Activated T-helper 1 cell treated with anti-CD3 and anti-CD28 coated beads, Interleukin-12 subunit alpha, Interleukin-12 subunit beta, Interleukin-2, Interleukin-4 antibody, amounts not matched to agents 30 ng/mL and 10 ng/mL and 1 ng/mL, durations not matched to agents 14 hours and 24 hours and 36 hours (primary cell): ENCODE measurements around the gene HECW1. TPM values are rescaled to one million over a fixed set of nuclear protein-coding genes. Genes with fewer than 3 reads are reported as not detected.

ENCODE experiments used
- DNase-seq: peaks from one replicate; pipeline ENCODE4 v3.0.0; 2021; ENCODE audit warnings: low spot score
- H3K27ac Mint-ChIP-seq: one replicate; pipeline ENCODE4 v1.8.0; 2021; ENCODE audit warnings: mild to moderate bottlenecking, mixed read lengths
- H3K27me3 Mint-ChIP-seq: one replicate; pipeline ENCODE4 v1.8.0; 2022; ENCODE audit warnings: mild to moderate bottlenecking, moderate library complexity, mixed read lengths; ENCODE audit not compliant: insufficient read depth
- H3K36me3 Mint-ChIP-seq: one replicate; pipeline ENCODE4 v1.8.0; 2021; ENCODE audit warnings: low read depth, mixed read lengths
- H3K4me1 Mint-ChIP-seq: one replicate; pipeline ENCODE4 v1.8.0; 2021; ENCODE audit warnings: low read depth, mixed read lengths
- H3K4me3 Mint-ChIP-seq: one replicate; pipeline ENCODE4 v1.8.0; 2021; ENCODE audit warnings: mild to moderate bottlenecking, moderate library complexity, mixed read lengths
- H3K9me3 Mint-ChIP-seq: one replicate; pipeline ENCODE4 v1.8.0; 2021; ENCODE audit warnings: mixed read lengths
- intact Hi-C: fragments of 100-400 bp; cut with micrococcal nuclease; formaldehyde crosslinking; loops from one replicate; pipeline ENCODE4 v1.15.1; 2024
- total RNA-seq: library from RNA; stranded (reverse); gene quantifications from 2 replicates; pipeline ENCODE4 v1.2.3, GENCODE V29; 2022

The HECW1 gene
- total RNA-seq, 1 donor from 2014 or later, result not detected

DNA sequence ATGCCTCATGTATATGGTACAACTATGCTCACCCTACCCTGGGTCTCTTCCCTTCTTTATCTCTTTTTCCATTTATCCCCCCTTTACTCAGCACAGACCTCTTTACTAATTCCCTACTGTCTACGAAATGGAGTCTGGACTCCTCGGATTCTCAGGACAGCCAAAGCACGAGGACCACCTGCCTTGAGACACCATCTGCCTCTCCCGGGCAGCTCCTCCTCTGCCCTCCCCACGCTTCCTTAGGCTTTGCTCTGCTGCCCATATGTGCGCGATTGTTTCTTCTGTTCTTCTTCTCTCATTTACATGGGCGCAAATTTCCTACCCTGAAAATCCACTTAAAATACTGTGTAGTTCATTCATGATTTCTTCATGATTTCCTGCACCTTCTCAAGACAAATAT, 407.8 kb downstream of the HECW1 start:
- Mint-ChIP-seq H3K4me1 (no peaks in the 10 kb centered on the region), H3K27me3 (no peaks in the 10 kb centered on the region), H3K27ac (no peak overlapping the region), H3K4me3 (no peak overlapping the region), H3K36me3 (peaks cover 1% of the 10 kb centered on the region), H3K9me3 (no peaks in the 10 kb centered on the region)
- intact Hi-C loops, result no loop called here
- no peak for DNase-seq

DNA sequence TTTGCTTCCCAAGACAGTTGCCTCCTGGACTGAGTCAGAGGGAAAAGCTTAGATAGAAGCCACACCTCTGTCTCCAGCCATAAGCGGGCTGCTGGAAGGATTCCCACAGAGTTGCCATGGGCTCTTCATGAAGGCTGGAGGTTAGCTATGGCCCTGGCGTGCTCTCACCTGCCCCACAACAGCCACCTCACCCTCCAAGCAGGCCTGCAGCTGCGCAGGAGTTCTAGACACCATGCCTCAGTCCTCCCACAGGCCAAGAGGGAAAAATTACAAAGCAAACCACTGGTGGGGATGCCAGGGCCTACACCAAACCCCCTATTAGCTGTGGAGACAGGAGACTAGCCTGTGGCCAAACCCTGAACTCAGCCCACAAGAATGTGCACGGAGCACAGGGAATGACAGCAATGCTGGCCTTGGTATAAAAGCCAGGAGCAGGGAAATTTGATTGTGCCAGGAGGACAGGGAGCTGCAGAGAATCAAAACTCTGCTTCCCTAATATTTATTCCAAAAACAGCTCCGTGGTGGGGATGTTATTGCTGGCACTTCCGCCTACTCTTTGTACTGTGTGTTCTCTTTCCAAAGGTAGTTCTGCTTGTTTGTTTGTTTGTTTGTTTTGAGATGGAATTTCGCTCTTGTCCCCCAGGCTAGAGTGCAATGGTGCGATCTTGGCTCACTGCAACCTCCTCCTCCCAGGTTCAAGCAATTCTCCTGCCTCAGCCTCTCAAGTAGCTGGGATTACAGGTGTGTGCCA, 410.1 kb downstream of the HECW1 start:
- Mint-ChIP-seq H3K9me3 (no peaks in the 10 kb centered on the region), H3K27me3 (no peaks in the 10 kb centered on the region), H3K36me3 (peaks cover 1% of the 10 kb centered on the region), H3K4me3 (no peak overlapping the region), H3K4me1 (no peaks in the 10 kb centered on the region), H3K27ac (no peak overlapping the region)
- DNase-seq, result no peak
- intact Hi-C loops, result no loop called here

DNA sequence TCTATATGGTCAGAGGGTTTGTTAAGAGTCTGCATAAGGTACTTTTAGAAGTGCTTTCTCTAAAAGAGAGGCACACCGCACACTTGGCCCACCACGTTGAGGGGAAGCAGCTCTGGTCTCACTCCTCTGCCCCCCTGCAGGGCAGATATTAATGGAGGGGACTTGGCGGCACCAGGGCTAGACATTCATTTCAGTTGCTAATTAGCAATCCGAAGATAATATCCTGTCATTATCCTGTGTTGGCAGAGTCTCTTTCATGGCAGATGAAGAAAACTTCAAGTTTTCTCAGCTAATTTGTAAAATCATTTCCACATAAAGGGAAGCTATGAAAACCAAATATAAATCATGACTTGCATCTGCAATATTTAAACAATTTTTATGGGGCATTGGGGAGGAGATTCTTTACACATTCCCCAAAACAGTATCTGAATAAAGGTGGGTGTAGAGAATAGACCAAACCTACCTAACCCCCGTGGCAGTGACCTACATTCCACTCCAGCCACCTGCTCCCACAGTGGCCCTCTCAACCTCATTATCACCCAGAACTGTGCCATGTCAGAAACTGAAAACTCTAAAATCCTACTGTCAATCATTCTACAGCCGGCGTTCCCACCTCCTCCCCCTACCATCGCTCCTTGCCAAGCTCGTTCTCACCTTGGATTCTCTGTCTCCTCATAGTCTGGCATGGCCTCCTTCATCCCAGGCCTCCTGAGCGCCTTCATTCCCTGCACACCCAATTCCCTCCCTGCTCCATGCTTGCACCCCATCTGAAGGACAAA, 416.3 kb downstream of the HECW1 start:
- Mint-ChIP-seq H3K4me3 (no peak overlapping the region), H3K4me1 (no peaks in the 10 kb centered on the region), H3K36me3 (no peaks in the 10 kb centered on the region), H3K9me3 (no peaks in the 10 kb centered on the region), H3K27ac (no peak overlapping the region), H3K27me3 (peaks cover 6% of the 10 kb centered on the region)
- intact Hi-C loops, result no loop called here
- no peak for DNase-seq

DNA sequence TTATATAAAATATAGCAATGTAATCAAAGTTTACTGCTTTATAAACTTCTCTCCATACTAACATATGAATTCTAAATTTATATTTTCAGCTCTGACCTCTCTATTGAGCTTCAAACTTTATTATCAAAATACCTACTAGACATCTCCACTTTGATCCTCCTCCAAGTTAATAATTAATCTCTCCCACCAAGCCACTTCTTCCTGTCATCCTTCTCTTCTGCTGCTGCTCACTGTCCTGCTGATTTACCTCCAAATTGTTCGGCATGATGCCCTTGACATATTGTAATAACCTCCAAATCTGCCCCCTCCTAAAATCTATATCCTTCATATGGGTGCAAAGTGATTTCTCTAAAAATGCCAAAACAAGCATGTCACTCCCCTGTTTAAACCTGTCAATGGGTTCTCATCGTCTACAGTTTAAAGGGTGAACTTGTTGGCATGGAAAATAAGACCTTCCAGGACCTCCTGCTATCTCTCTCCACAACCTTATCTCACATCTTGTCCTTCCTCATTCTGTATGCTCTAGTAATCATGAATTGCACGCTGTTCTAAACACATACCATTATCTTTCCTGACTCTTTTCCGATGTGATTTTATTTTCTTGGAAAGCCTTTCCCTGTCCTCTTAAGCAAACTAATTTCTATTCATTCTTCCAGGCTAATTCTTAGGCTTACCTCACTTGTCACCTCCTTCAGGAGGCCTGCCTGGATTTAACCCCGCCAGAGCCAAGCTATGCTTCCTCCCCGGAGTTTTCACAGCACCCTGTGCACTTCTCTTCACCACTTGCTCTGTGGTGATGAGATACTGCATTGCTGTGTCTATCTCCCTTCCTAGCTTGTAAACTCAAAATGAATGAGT, 418.3 kb downstream of the HECW1 start:
- Mint-ChIP-seq H3K9me3 (no peaks in the 10 kb centered on the region), H3K4me1 (no peaks in the 10 kb centered on the region), H3K4me3 (no peak overlapping the region), H3K27ac (no peak overlapping the region), H3K27me3 (peaks cover 6% of the 10 kb centered on the region), H3K36me3 (no peaks in the 10 kb centered on the region)
- no peak for DNase-seq
- intact Hi-C loops, result no loop called here

DNA sequence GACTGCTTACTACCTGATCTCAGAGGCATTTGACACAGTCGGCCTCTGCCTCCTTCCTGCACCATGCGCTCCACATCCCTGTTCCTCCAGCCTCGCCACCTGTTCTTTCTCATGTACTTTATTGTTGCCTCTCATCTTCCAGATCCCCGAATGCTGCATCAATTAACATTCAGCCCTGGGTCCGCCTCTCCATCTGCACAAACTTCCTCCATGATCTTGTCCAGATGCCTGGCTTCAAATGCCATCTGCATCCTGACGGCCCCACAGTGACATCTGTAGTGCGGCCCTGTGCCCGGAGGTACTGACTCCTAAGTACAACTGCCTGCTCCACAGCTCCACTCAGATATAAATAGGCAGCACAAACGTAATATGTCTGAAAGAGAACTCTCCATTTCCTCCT, 419.3 kb downstream of the HECW1 start:
- Mint-ChIP-seq H3K27ac (no peak overlapping the region), H3K4me3 (no peak overlapping the region), H3K36me3 (no peaks in the 10 kb centered on the region), H3K27me3 (peaks cover 6% of the 10 kb centered on the region), H3K4me1 (no peaks in the 10 kb centered on the region), H3K9me3 (no peaks in the 10 kb centered on the region)
- no peak for DNase-seq
- intact Hi-C loops, result no loop called here

DNA sequence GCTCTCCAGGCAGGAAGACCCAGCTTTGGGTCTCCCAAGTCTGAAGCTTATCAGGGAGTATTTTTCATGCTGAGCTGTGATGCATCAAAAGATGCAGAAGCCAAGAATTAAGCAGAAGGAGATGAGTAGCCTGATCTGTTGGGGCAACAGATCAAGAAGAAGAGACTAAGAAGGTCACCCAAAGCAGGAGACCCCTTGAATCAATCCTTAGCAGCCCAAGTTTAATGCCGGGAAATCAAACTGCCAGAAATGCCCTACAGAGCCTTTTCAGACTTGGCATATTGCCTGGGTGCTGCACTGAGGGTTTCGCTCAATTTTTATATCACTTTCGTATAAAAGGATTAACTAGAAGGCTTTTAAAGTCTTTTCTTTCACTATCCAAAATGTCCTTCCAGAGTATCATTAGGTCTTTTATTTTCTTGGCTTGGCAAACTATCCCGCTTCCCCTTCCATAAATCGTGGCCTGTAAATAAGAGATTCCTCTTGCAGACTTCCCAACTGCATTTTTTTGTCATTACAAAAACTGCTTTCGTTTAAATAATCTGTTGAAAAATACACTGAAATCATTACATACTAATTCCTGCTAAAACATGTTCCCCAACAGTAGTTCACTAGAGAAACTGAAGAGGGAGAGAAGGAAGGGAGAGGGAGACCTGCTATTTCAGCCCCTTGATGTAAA, 421.5 kb downstream of the HECW1 start:
- H3K9me3 Mint-ChIP-seq, result no peaks in the 10 kb centered on the region
- H3K27ac Mint-ChIP-seq, result no peak overlapping the region
- no peaks in the 10 kb centered on the region for H3K4me1 Mint-ChIP-seq
- no peak for DNase-seq
- H3K27me3 Mint-ChIP-seq, result peaks cover 4% of the 10 kb centered on the region
- intact Hi-C loops, result no loop called here
- no peaks in the 10 kb centered on the region for H3K36me3 Mint-ChIP-seq
- no peak overlapping the region for H3K4me3 Mint-ChIP-seq

DNA sequence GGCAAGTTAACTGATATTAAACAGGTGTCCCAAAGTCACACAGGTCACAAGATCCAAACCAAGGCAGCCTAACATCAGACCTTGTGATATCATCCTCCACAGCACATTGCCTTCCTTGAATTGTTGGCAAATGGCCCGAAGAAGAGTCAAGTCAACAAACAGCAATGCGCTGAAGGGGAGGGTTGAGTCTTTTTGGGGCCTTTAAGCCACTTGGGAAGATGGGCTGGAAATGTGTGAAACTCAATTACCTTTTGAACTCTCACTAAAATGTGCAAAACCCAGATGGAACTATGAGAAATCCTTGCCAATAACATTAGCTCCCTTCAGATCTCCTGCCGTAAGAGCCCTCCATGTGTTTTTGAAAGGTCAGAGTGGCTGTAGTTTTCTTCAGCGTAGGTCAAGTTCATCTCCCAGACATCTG, 422.6 kb downstream of the HECW1 start:
- H3K4me1 Mint-ChIP-seq, result no peaks in the 10 kb centered on the region
- DNase-seq, result no peak
- intact Hi-C loops, result no loop called here
- H3K9me3 Mint-ChIP-seq, result no peaks in the 10 kb centered on the region
- H3K36me3 Mint-ChIP-seq, result no peaks in the 10 kb centered on the region
- no peak overlapping the region for H3K27ac Mint-ChIP-seq
- no peak overlapping the region for H3K4me3 Mint-ChIP-seq
- H3K27me3 Mint-ChIP-seq, result no peaks in the 10 kb centered on the region

DNA sequence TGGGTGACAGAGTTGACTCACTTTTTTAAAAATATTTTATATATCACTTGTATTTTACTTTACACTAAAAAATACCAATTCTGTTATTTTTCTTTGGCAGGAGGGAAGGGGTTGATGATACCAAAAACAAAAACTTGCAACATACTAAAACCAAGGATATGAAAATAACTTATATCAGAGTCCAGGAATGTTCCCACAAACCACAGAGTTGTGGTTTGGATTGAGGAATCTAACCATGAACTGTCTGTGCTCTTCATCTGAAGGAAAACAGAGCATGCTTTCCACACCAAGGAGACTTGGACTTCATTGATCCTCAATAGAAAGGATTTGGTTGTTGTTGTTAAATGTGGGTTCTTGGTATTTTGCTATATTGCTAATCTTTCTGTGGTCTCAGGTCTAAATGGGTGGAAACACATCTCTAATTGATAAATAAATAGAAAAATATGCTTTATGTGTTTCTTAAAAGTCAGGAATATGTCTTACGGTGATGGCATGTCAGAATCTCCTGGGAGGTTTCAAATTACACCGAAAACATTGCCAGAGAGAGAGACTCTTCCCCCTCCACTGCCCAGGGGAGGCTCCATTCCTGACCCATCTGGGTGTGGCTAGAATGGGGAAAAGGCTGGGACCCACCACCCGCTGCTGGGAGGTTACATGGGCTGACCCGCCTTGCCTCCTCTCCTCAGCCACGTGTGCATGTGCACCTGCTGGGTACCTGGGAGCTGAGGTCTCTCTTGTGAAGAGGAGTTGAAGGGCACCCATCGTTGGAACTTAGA, 423.6 kb downstream of the HECW1 start:
- H3K27me3 Mint-ChIP-seq, result no peaks in the 10 kb centered on the region
- no peak for DNase-seq

DNA sequence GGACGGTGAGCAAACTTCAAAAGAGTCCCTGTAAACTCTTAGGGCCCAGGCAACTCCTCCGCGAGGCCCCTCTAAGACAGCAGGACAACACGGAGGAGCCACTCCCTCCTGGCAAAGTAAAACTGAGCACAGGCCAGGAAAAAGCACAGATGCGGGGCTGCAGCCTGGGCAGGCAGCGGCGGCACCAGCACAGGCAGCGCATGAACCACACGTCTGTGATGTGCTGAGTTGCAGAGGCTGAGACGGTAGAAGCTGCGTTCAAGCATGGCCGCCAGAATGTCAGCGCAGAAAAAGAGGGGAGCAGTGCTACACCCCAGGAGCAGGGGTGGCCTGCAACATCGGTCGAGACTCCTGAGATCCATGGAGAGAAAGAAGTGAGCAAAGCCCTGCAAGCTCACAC, 424.3 kb downstream of the HECW1 start:
- Mint-ChIP-seq H3K27ac (no peak overlapping the region), H3K9me3 (no peaks in the 10 kb centered on the region), H3K36me3 (no peaks in the 10 kb centered on the region), H3K4me3 (no peak overlapping the region), H3K27me3 (no peaks in the 10 kb centered on the region), H3K4me1 (no peaks in the 10 kb centered on the region)
- intact Hi-C loops, result no loop called here
- DNase-seq, result no peak

More for the DNA sequence above, 423.6 kb downstream of the HECW1 start:
- intact Hi-C loops, result no loop called here
- no peak overlapping the region for H3K4me3 Mint-ChIP-seq
- no peaks in the 10 kb centered on the region for H3K4me1 Mint-ChIP-seq
- no peaks in the 10 kb centered on the region for H3K36me3 Mint-ChIP-seq
- no peaks in the 10 kb centered on the region for H3K9me3 Mint-ChIP-seq
- H3K27ac Mint-ChIP-seq, result no peak overlapping the region

DNA sequence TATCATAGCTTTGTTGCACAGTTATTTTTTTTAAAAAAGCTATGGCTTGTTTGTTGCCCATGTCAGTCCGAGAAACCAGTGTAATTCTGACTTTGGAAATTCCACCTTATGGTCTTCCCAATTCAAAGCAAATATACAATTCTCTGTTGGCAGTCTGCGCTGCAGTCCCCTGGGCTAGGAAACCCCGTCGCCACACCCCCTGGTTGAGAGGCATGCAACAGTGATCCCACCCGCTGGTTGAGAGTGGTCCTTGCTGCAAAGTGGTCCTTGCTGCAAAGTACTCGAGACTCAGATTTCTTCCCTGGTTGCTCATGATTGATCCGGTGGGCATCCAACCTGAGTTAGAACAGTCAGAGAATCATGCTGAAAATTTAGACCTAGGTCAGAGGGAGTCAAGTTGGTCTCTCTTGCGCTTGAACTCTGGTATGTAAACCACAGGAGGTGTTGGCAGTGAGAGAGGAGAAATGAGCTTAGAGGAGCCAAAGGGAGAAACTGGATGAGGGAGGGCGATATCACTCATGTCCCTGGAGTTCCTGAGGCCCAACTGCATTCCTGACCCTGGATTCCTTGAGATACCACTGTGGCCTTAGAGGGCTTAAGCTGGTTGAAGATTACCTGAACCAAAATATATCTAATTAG, 425.4 kb downstream of the HECW1 start:
- no peak overlapping the region for H3K27ac Mint-ChIP-seq

DNA sequence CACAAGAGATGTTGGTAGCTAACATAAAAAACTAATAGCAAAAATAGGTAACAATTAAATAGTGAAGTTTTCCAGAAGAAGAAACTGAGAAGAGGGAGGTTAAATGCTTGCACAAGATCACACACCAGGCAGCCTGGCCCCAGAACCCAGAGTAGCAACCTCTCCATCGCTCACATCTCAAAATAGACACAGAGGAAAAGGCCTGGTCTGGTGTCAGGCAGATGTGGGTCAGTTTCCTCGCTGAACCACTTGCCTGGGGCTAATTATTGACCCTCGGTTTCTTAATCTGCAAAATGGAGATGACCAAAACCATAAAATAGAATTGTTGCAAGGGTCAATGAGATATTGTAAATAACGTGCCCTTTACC, 425.9 kb downstream of the HECW1 start:
- H3K27ac Mint-ChIP-seq, result no peak overlapping the region
- no peaks in the 10 kb centered on the region for H3K4me1 Mint-ChIP-seq
- H3K9me3 Mint-ChIP-seq, result no peaks in the 10 kb centered on the region
- DNase-seq, result no peak
- intact Hi-C loops, result no loop called here
- no peak overlapping the region for H3K4me3 Mint-ChIP-seq
- H3K27me3 Mint-ChIP-seq, result no peaks in the 10 kb centered on the region
- H3K36me3 Mint-ChIP-seq, result no peaks in the 10 kb centered on the region

More for the DNA sequence above, 425.4 kb downstream of the HECW1 start:
- no peak for DNase-seq
- Mint-ChIP-seq H3K36me3 (no peaks in the 10 kb centered on the region), H3K4me3 (no peak overlapping the region), H3K9me3 (no peaks in the 10 kb centered on the region), H3K4me1 (no peaks in the 10 kb centered on the region), H3K27me3 (no peaks in the 10 kb centered on the region)
- intact Hi-C loops, result no loop called here

DNA sequence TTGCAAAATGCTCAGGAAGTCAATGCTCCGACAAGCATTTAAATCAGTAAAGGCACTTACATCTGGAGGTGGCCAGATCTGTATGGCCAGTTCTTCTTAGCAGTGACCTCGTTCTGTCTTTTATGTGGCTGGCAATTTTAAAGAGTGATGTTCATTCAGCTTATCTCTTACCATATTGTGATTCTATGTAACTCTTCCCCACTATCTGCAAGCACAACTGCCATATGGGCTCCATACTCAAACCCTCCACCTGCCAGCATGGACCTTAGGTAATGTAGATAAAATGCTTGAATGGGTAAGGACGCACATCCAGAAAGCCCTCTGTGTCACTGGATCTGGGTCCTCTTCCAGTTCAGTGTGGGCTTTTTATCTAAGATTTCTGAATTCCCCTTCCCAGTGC, 428.0 kb downstream of the HECW1 start:
- intact Hi-C loops, result no loop called here
- DNase-seq, result no peak
- Mint-ChIP-seq H3K4me3 (no peak overlapping the region), H3K27ac (no peak overlapping the region), H3K4me1 (no peaks in the 10 kb centered on the region), H3K36me3 (no peaks in the 10 kb centered on the region), H3K27me3 (peaks cover 9% of the 10 kb centered on the region), H3K9me3 (no peaks in the 10 kb centered on the region)
